Karpas-422 (cell line): ENCODE data around the gene RBP7. TPM values are rescaled to one million over a fixed set of nuclear protein-coding genes. Genes with fewer than 3 reads are reported as not detected.

ENCODE experiments used
- DNase-seq: peaks from one replicate; pipeline ENCODE4 v3.0.0-alpha.2; 2015
- H2AFZ ChIP-seq: fragments of 200-600 bp; sonication (generic); 2 replicates; pipeline ENCODE4 v1.6.1; 2014; ENCODE audit warnings: antibody characterized with exemption, low read length, mixed read lengths
- H3K27ac ChIP-seq: fragments of 200-600 bp; sonication (generic); 2 replicates; pipeline ENCODE4 v1.5.1; 2014; ENCODE audit warnings: mild to moderate bottlenecking, low read length, moderate library complexity
- H3K27me3 ChIP-seq: fragments of 200-600 bp; sonication (generic); 2 replicates; pipeline ENCODE4 v1.6.1; 2014; ENCODE audit warnings: low read length, mixed read lengths
- H3K36me3 ChIP-seq: fragments of 200-600 bp; sonication (generic); 2 replicates; pipeline ENCODE4 v1.6.1; 2014; ENCODE audit warnings: low read length, mixed read lengths; ENCODE audit not compliant: insufficient read depth
- H3K4me1 ChIP-seq: fragments of 200-600 bp; sonication (generic); 2 replicates; pipeline ENCODE4 v1.6.1; 2014; ENCODE audit warnings: mild to moderate bottlenecking, low read length, mixed read lengths
- H3K4me2 ChIP-seq: fragments of 200-600 bp; sonication (generic); 2 replicates; pipeline ENCODE4 v1.6.1; 2014; ENCODE audit warnings: low read length, low read depth, mild to moderate bottlenecking; ENCODE audit not compliant: poor library complexity, severe bottlenecking
- H3K4me3 ChIP-seq: fragments of 200-600 bp; sonication (generic); 2 replicates; pipeline ENCODE4 v1.5.1; 2014; ENCODE audit warnings: mild to moderate bottlenecking, antibody characterized with exemption, low read length, mixed read lengths
- H3K79me2 ChIP-seq: fragments of 200-600 bp; sonication (generic); 2 replicates; pipeline ENCODE4 v1.6.1; 2014; ENCODE audit warnings: mild to moderate bottlenecking, low read length, mixed read lengths
- H3K9ac ChIP-seq: fragments of 200-600 bp; sonication (generic); 2 replicates; pipeline ENCODE4 v1.6.0; 2014; ENCODE audit warnings: low read length
- H3K9me2 ChIP-seq: fragments of 200-600 bp; sonication (generic), shearing (Covaris generic); replicated peaks from 2 replicates; pipeline ENCODE4 v1.6.0; 2014; ENCODE audit warnings: mild to moderate bottlenecking, low read length, moderate library complexity; ENCODE audit not compliant: insufficient read depth
- H3K9me3 ChIP-seq: fragments of 300-700, 200-600 bp; sonication (generic); 2 replicates; pipeline ENCODE4 v1.6.1; 2014; ENCODE audit warnings: low read length, mixed read lengths
- H4K20me1 ChIP-seq: fragments of 200-600 bp; sonication (generic); 2 replicates; pipeline ENCODE4 v1.6.1; 2014; ENCODE audit warnings: mild to moderate bottlenecking, antibody characterized with exemption, low read length, low read depth; ENCODE audit not compliant: insufficient read depth
- small RNA-seq: library from RNA; depleted of rRNA; stranded (forward); fragments of <200 nt; gene quantifications from one replicate; pipeline ENCODE3, GENCODE V24; 2014
- total RNA-seq: library from RNA; depleted of rRNA; stranded (reverse); fragments of >200 nt; shearing (Covaris generic); gene quantifications from 2 replicates; pipeline ENCODE4 v1.2.3, GENCODE V29; 2014; ENCODE audit warnings: low replicate concordance; rRNA removed

The RBP7 gene
- total RNA-seq, 1 experiment from 2014 or later, result not detected

- peaks cover 80% of the 10 kb centered on the region for H3K79me2 ChIP-seq
Observed at GRCh38 chr1:10061276-10061675, 64.2 kb downstream of the RBP7 start.

GRCh38 chr1:10063878-10064277 lies 66.8 kb downstream of the RBP7 start:
- Histone ChIP-seq H3K9ac (no peak overlapping the region), H3K79me2 (peaks cover 72% of the 10 kb centered on the region), H3K27ac (no peak overlapping the region)

More at GRCh38 chr1:10061276-10061675, 64.2 kb downstream of the RBP7 start:
- no peaks in the 10 kb centered on the region for H3K9me3 ChIP-seq
- DNase-seq, result no peak
- H2AFZ ChIP-seq, result no peak overlapping the region
- no peak overlapping the region for H3K27ac ChIP-seq
- H3K4me1 ChIP-seq, result no peaks in the 10 kb centered on the region
- H3K36me3 ChIP-seq, result no peaks in the 10 kb centered on the region
- H3K27me3 ChIP-seq, result no peaks in the 10 kb centered on the region
- H3K9me2 ChIP-seq, result no peaks in the 10 kb centered on the region
- no peak overlapping the region for H3K4me3 ChIP-seq
- H4K20me1 ChIP-seq, result no peaks in the 10 kb centered on the region
- H3K4me2 ChIP-seq, result no peak overlapping the region
- H3K9ac ChIP-seq, result no peak overlapping the region

GRCh38 chr1:10064416-10065343 lies 67.7 kb downstream of the RBP7 start:
- H2AFZ ChIP-seq, result no peak overlapping the region
- no peak for DNase-seq
- H3K27me3 ChIP-seq, result no peaks in the 10 kb centered on the region
- no peak overlapping the region for H3K4me3 ChIP-seq
- no peaks in the 10 kb centered on the region for H4K20me1 ChIP-seq
- H3K79me2 ChIP-seq, result peaks cover 73% of the 10 kb centered on the region
- no peak overlapping the region for H3K4me2 ChIP-seq
- no peaks in the 10 kb centered on the region for H3K9me2 ChIP-seq
- no peak overlapping the region for H3K27ac ChIP-seq
- no peak overlapping the region for H3K9ac ChIP-seq
- no peaks in the 10 kb centered on the region for H3K36me3 ChIP-seq
- no peaks in the 10 kb centered on the region for H3K9me3 ChIP-seq
- H3K4me1 ChIP-seq, result peaks cover 2% of the 10 kb centered on the region; the same call in 1 of the 2 replicates

More at GRCh38 chr1:10063878-10064277, 66.8 kb downstream of the RBP7 start:
- Histone ChIP-seq H3K27me3 (no peaks in the 10 kb centered on the region), H3K36me3 (no peaks in the 10 kb centered on the region), H3K4me1 (no peaks in the 10 kb centered on the region), H3K9me3 (no peaks in the 10 kb centered on the region), H4K20me1 (no peaks in the 10 kb centered on the region), H3K4me2 (no peak overlapping the region), H3K4me3 (no peak overlapping the region), H2AFZ (no peak overlapping the region), H3K9me2 (no peaks in the 10 kb centered on the region)
- no peak for DNase-seq

GRCh38 chr1:10065344-10065685 lies 68.3 kb downstream of the RBP7 start:
- H3K9me3 ChIP-seq, result no peaks in the 10 kb centered on the region
- no peak overlapping the region for H2AFZ ChIP-seq
- H3K4me3 ChIP-seq, result no peak overlapping the region
- no peak overlapping the region for H3K9ac ChIP-seq
- no peak for DNase-seq
- no peaks in the 10 kb centered on the region for H3K9me2 ChIP-seq
- H3K79me2 ChIP-seq, result peaks cover 70% of the 10 kb centered on the region
- no peaks in the 10 kb centered on the region for H3K36me3 ChIP-seq
- no peaks in the 10 kb centered on the region for H4K20me1 ChIP-seq
- H3K27me3 ChIP-seq, result no peaks in the 10 kb centered on the region
- H3K4me1 ChIP-seq, result peaks cover 3% of the 10 kb centered on the region; the same call in 1 of the 2 replicates
- H3K4me2 ChIP-seq, result no peak overlapping the region
- no peak overlapping the region for H3K27ac ChIP-seq

Small RNAs within 50 kb of the gene (small RNA-seq; reads per million reads assigned to genes)
- gene MIR5697, result not detected

Other genes with a start within 250 kb of the RBP7 start
- gene CLSTN1, start 173.3 kb upstream of the RBP7 start, total RNA-seq, result 52.0 and 77.7 TPM in 2 replicates
- 4.2 and 11.9 TPM in 2 replicates for gene CTNNBIP1, start 87.0 kb upstream of the RBP7 start, total RNA-seq
- 28.8 and 32.9 TPM in 2 replicates for gene LZIC, start 53.8 kb upstream of the RBP7 start, total RNA-seq
- 6.8 and 8.1 TPM in 2 replicates for gene NMNAT1, start 53.8 kb upstream of the RBP7 start, total RNA-seq
- 23.5 and 37.0 TPM in 2 replicates for gene UBE4B, start 35.7 kb downstream of the RBP7 start, total RNA-seq
- gene KIF1B, start 213.3 kb downstream of the RBP7 start, total RNA-seq, result 3.7 TPM in 2 replicates